H1 (cell line): ENCODE data around the gene MVK.

Source experiments
- CBX8 ChIP-seq: fragments of 300-800, 300-1000 bp; sonication (generic); IDR thresholded peaks from 2 replicates; pipeline ENCODE4 v1.7.1; 2016; ENCODE audit warnings: low read depth, low read length, borderline replicate concordance
- CTCF ChIP-seq, 3 experiments: IDR thresholded peaks; 1 replicate in 2 of 3; 2 replicates in 1 of 3; pipeline versions ENCODE4 v1.5.1 to v1.6.1; 2011; ENCODE audit warnings: low read length in 3 of 3, mild to moderate bottlenecking in 3 of 3, inconsistent platforms in 2 of 3, low read depth in 1 of 3, moderate library complexity in 1 of 3; ENCODE audit not compliant: insufficient read depth in 1 of 3; ENCODE audit errors: control extremely low read depth in 1 of 3
- EGR1 ChIP-seq: IDR thresholded peaks from 2 replicates; pipeline ENCODE4 v1.6.1; 2011; ENCODE audit warnings: low read depth, low read length, borderline replicate concordance
- EP300 ChIP-seq, 2 experiments: IDR thresholded peaks; 1 replicate in 1 of 2; 2 replicates in 1 of 2; pipeline ENCODE4 v1.6.1; 2011 to 2012; ENCODE audit warnings: low read depth in 2 of 2, low read length in 2 of 2, mild to moderate bottlenecking in 2 of 2, borderline replicate concordance in 1 of 2, inconsistent platforms in 1 of 2, moderate library complexity in 1 of 2
- EZH2 ChIP-seq: fragments of 200-600 bp; sonication (generic); IDR thresholded peaks from 2 replicates; pipeline ENCODE4 v1.7.1; 2012; ENCODE audit warnings: low read depth, mild to moderate bottlenecking, moderate library complexity, low read length, inconsistent platforms; ENCODE audit not compliant: severe bottlenecking
- FOSL1 ChIP-seq: IDR thresholded peaks from 2 replicates; pipeline ENCODE4 v1.6.1; 2011; ENCODE audit warnings: mild to moderate bottlenecking, low read depth, low read length, moderate library complexity; ENCODE audit not compliant: insufficient read depth
- MAX ChIP-seq: IDR thresholded peaks from 2 replicates; pipeline ENCODE4 v1.6.1; 2012; ENCODE audit warnings: inconsistent platforms
- NRF1 ChIP-seq: IDR thresholded peaks from 2 replicates; pipeline ENCODE4 v1.6.1; 2011; ENCODE audit warnings: mild to moderate bottlenecking, low read depth, low read length, improper control_type of control experiment
- POLR2A ChIP-seq, 2 experiments: IDR thresholded peaks; 1 replicate in 1 of 2; 2 replicates in 1 of 2; pipeline ENCODE4 v1.6.1; 2011; ENCODE audit warnings: low read depth in 2 of 2, low read length in 2 of 2, mild to moderate bottlenecking in 2 of 2; ENCODE audit errors: control extremely low read depth in 1 of 2
- POLR2AphosphoS5 ChIP-seq: IDR thresholded peaks from 2 replicates; pipeline ENCODE4 v1.6.1; 2011; ENCODE audit warnings: low read depth, low read length
- SIN3A ChIP-seq, 2 experiments: IDR thresholded peaks in 1 of 2; conservative IDR thresholded peaks in 1 of 2; 2 replicates each; pipeline ENCODE4 v1.6.1; 2011 to 2012; ENCODE audit warnings: low read length in 2 of 2, improper control_type of control experiment in 1 of 2, low read depth in 1 of 2, mild to moderate bottlenecking in 1 of 2
- TAF1 ChIP-seq: IDR thresholded peaks from 2 replicates; pipeline ENCODE4 v1.6.1; 2011; ENCODE audit warnings: mild to moderate bottlenecking, low read depth, low read length
- YY1 ChIP-seq: IDR thresholded peaks from 2 replicates; pipeline ENCODE4 v1.6.1; 2011; ENCODE audit warnings: low read depth, mild to moderate bottlenecking, low read length
- ZNF274 ChIP-seq: IDR thresholded peaks from 2 replicates; pipeline ENCODE4 v1.7.0; 2012; ENCODE audit warnings: low read length, borderline replicate concordance; ENCODE audit errors: extremely low read depth

GRCh38 chr12:109591041-109591440 lies 17.4 kb downstream of the MVK start:
- TF ChIP-seq EP300 (IDR thresholded peaks at IDR 0.05; ENCODE audit: borderline replicate concordance in 1 of 2, low read depth in 2 of 2, low read length in 2 of 2) (no peak), NRF1 (no peak), MAX (no peak), SIN3A (conservative IDR thresholded peaks at IDR 0.05 in 1 of 2, IDR thresholded peaks at IDR 0.05 in 1 of 2; ENCODE audit: low read depth in 1 of 2, low read length in 2 of 2) (no peak), POLR2A (IDR thresholded peaks at IDR 0.05; ENCODE audit: control extremely low read depth in 1 of 2, low read depth in 2 of 2, low read length in 2 of 2) (no peak), CTCF (IDR thresholded peaks at IDR 0.05; ENCODE audit: control extremely low read depth in 1 of 3, insufficient read depth in 1 of 3, low read depth in 1 of 3, low read length in 3 of 3) (no peak), ZNF274 (no peak), POLR2AphosphoS5 (no peak), CBX8 (no peak), EZH2 (no peak), FOSL1 (no peak), YY1 (no peak), EGR1 (no peak), TAF1 (no peak)
